SK-N-SH treated with all-trans-retinoic acid at 6 μM for 48 hours (cell line): ENCODE results near the gene DMD.

Experiments used
- ARNTL ChIP-seq: fragments of 450-650 bp; formaldehyde crosslinking; IDR thresholded peaks from 2 replicates; pipeline ENCODE4 v1.5.0; 2020; ENCODE audit warnings: low read depth, mild to moderate bottlenecking, moderate library complexity, borderline replicate concordance
- BACH2 ChIP-seq: fragments of 250-450 bp; sonication (Bioruptor Pico); IDR thresholded peaks from 2 replicates; pipeline ENCODE4 v1.9.0; 2021; ENCODE audit warnings: mild to moderate bottlenecking, borderline replicate concordance
- GLIS3 ChIP-seq: fragments of 250-450 bp; sonication (Bioruptor Pico); IDR thresholded peaks from 2 replicates; pipeline ENCODE4 v1.5.0; 2020; ENCODE audit warnings: mild to moderate bottlenecking, moderate library complexity
- ISL1 ChIP-seq: fragments of 250-450 bp; sonication (Bioruptor Pico); IDR thresholded peaks from 2 replicates; pipeline ENCODE4 v2.1.2; 2022; ENCODE audit warnings: mild to moderate bottlenecking, moderate library complexity
- SNAI2 ChIP-seq: fragments of 250-450 bp; sonication (Bioruptor Pico); IDR thresholded peaks from 2 replicates; pipeline ENCODE4 v1.5.0; 2020; ENCODE audit warnings: mild to moderate bottlenecking, moderate library complexity
- ZNF70 ChIP-seq: fragments of 450-650 bp; formaldehyde crosslinking; IDR thresholded peaks from 2 replicates; pipeline ENCODE4 v1.5.0; 2020; ENCODE audit warnings: mild to moderate bottlenecking, moderate library complexity
- TF ChIP-seq, protein P1 (sequence below): fragments of 250-450 bp; sonication (Bioruptor Pico); IDR thresholded peaks from 2 replicates; pipeline ENCODE4 v1.8.0; 2021; ENCODE audit warnings: low read depth, mild to moderate bottlenecking, moderate library complexity, borderline replicate concordance
- TF ChIP-seq, protein P2 (sequence below): fragments of 250-450 bp; sonication (Bioruptor Pico); IDR thresholded peaks from 2 replicates; pipeline ENCODE4 v1.8.0; 2020; ENCODE audit warnings: mild to moderate bottlenecking, moderate library complexity, borderline replicate concordance

DNA sequence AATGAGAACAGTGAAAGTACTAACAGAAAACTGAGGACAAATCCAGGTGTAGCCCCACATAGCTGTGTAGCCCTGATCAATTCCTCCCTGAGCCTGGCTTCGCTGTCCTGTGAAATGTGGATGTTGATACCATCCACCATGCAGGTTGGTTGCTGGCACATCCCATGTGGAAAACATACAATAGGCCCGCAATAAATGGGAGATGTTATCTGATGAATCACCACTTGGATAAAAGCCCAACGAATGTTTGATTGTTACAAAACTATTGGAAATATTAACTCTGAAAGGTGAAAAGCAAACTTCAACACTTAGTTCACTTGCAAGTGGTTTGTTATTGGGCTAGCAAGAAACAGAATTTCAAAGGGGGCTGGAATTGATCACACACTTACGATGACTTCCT is 1953.2 kb downstream of the DMD start:
- TF ChIP-seq, protein P1, sequence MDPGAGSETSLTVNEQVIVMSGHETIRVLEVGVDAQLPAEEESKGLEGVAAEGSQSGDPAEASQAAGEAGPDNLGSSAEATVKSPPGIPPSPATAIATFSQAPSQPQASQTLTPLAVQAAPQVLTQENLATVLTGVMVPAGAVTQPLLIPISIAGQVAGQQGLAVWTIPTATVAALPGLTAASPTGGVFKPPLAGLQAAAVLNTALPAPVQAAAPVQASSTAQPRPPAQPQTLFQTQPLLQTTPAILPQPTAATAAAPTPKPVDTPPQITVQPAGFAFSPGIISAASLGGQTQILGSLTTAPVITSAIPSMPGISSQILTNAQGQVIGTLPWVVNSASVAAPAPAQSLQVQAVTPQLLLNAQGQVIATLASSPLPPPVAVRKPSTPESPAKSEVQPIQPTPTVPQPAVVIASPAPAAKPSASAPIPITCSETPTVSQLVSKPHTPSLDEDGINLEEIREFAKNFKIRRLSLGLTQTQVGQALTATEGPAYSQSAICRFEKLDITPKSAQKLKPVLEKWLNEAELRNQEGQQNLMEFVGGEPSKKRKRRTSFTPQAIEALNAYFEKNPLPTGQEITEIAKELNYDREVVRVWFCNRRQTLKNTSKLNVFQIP, result no peak
- TF ChIP-seq ISL1 (no peak), BACH2 (CRISPR knock-in tag) (no peak), ZNF70 (CRISPR knock-in tag) (no peak), SNAI2 (CRISPR knock-in tag) (no peak), GLIS3 (CRISPR knock-in tag) (no peak), ARNTL (no peak)
- TF ChIP-seq, protein P2, sequence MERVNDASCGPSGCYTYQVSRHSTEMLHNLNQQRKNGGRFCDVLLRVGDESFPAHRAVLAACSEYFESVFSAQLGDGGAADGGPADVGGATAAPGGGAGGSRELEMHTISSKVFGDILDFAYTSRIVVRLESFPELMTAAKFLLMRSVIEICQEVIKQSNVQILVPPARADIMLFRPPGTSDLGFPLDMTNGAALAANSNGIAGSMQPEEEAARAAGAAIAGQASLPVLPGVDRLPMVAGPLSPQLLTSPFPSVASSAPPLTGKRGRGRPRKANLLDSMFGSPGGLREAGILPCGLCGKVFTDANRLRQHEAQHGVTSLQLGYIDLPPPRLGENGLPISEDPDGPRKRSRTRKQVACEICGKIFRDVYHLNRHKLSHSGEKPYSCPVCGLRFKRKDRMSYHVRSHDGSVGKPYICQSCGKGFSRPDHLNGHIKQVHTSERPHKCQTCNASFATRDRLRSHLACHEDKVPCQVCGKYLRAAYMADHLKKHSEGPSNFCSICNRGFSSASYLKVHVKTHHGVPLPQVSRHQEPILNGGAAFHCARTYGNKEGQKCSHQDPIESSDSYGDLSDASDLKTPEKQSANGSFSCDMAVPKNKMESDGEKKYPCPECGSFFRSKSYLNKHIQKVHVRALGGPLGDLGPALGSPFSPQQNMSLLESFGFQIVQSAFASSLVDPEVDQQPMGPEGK (CRISPR knock-in tag), result no peak
